SK-N-SH (cell line): ENCODE results near the gene CDH22. TPM values are rescaled to one million over a fixed set of nuclear protein-coding genes. Genes with fewer than 3 reads are reported as not detected.

Experiments
- CTCF ChIA-PET: fragments of 300-600, 350-600 bp; formaldehyde crosslinking; extraction: SDS; loops from one replicate; lab custom pipeline; 2021; lab: Yijun Ruan, JAX
- POLR2A ChIA-PET: fragments of 350-600 bp; sonication (Branson Sonifier 250); formaldehyde crosslinking; extraction: SDS; loops from one replicate; lab custom pipeline; 2020; ENCODE audit warnings: antibody characterized with exemption, inconsistent platforms; lab: Yijun Ruan, JAX
- DNase-seq: peaks from one replicate; pipeline ENCODE4 v3.0.0; 2012
- H2AFZ ChIP-seq: fragments of 200-600 bp; sonication (generic); 2 replicates; pipeline ENCODE4 v1.8.1; 2016; ENCODE audit warnings: antibody characterized with exemption, mild to moderate bottlenecking, low read depth
- H3F3A ChIP-seq: fragments of 200-600 bp; sonication (generic); replicated peaks from 2 replicates; pipeline ENCODE3; 2016; ENCODE audit warnings: antibody characterized with exemption, mild to moderate bottlenecking; ENCODE audit not compliant: insufficient read depth
- H3K27ac ChIP-seq, 2 experiments: fragments of 200-500 bp in 1 of 2; fragments of 200-600 bp in 1 of 2; sonication (Bioruptor generic) in 1 of 2; sonication (generic), shearing (Covaris generic) in 1 of 2; 2 replicates each; pipeline versions ENCODE4 v1.5.1 to v1.6.1; 2014 to 2016; ENCODE audit warnings: low read depth in 2 of 2, inconsistent platforms in 1 of 2, low read length in 1 of 2, mild to moderate bottlenecking in 1 of 2, mixed read lengths in 1 of 2
- H3K27me3 ChIP-seq: fragments of 200-600 bp; sonication (generic), shearing (Covaris generic); 2 replicates; pipeline ENCODE4 v1.6.1; 2016; ENCODE audit warnings: mixed run types; ENCODE audit not compliant: insufficient read depth
- H3K36me3 ChIP-seq, 2 experiments: fragments of 200-500 bp in 1 of 2; fragments of 200-600 bp in 1 of 2; sonication (Bioruptor generic) in 1 of 2; sonication (generic) in 1 of 2; replicated peaks in 1 of 2; 2 replicates each; pipeline versions ENCODE3 to v1.5.1; 2014 to 2016; ENCODE audit warnings: low read length in 1 of 2, mild to moderate bottlenecking in 1 of 2; ENCODE audit not compliant: insufficient read depth in 2 of 2, control insufficient read depth in 1 of 2
- H3K4me1 ChIP-seq, 2 experiments: fragments of 200-500 bp in 1 of 2; fragments of 200-600 bp in 1 of 2; sonication (Bioruptor generic) in 1 of 2; sonication (generic), shearing (Covaris generic) in 1 of 2; 2 replicates each; pipeline versions ENCODE4 v1.5.1 to v1.6.1; 2014 to 2016; ENCODE audit warnings: low read depth in 1 of 2, low read length in 1 of 2, mixed run types in 1 of 2; ENCODE audit not compliant: insufficient read depth in 2 of 2, control insufficient read depth in 1 of 2
- H3K4me2 ChIP-seq: fragments of 200-600 bp; sonication (generic), shearing (Covaris generic); 2 replicates; pipeline ENCODE4 v1.6.1; 2017; ENCODE audit warnings: mixed run types
- H3K4me3 ChIP-seq, 2 experiments: fragments of 200-500 bp in 1 of 2; fragments of 200-600 bp in 1 of 2; sonication (Bioruptor generic) in 1 of 2; sonication (generic), shearing (Covaris generic) in 1 of 2; 2 replicates each; pipeline versions ENCODE4 v1.5.1 to v1.8.1; 2014 to 2016; ENCODE audit warnings: low read depth in 2 of 2, inconsistent platforms in 1 of 2, low read length in 1 of 2, mild to moderate bottlenecking in 1 of 2, mixed read lengths in 1 of 2, moderate library complexity in 1 of 2
- H3K79me2 ChIP-seq: fragments of 200-600 bp; sonication (generic); 2 replicates; pipeline ENCODE4 v1.8.1; 2017; ENCODE audit warnings: mild to moderate bottlenecking; ENCODE audit not compliant: insufficient read depth
- H3K9ac ChIP-seq: fragments of 200-600 bp; sonication (generic); 2 replicates; pipeline ENCODE4 v1.6.1; 2017; ENCODE audit warnings: mixed run types
- H3K9me2 ChIP-seq: fragments of 200-600 bp; sonication (generic); 2 replicates; pipeline ENCODE4 v1.6.1; 2017; ENCODE audit warnings: mixed run types
- H3K9me3 ChIP-seq: fragments of 200-600 bp; sonication (generic); 2 replicates; pipeline ENCODE4 v1.6.1; 2017; ENCODE audit warnings: mixed run types, mild to moderate bottlenecking, moderate library complexity
- H4K20me1 ChIP-seq: fragments of 200-600 bp; sonication (generic); 2 replicates; pipeline ENCODE4 v1.6.1; 2017; ENCODE audit warnings: mild to moderate bottlenecking, mixed run types; ENCODE audit not compliant: insufficient read depth
- EP300 ChIP-seq, 2 experiments: IDR thresholded peaks; 2 replicates each; pipeline versions ENCODE4 v1.4.0 to v1.6.1; 2012; ENCODE audit warnings: borderline replicate concordance in 1 of 2, low read depth in 1 of 2, low read length in 1 of 2
- EZH2phosphoT487 ChIP-seq: fragments of 200-600 bp; sonication (generic); IDR thresholded peaks from 2 replicates; pipeline ENCODE4 v1.6.1; 2017; ENCODE audit warnings: low read depth, mixed run types, mild to moderate bottlenecking, antibody characterized with exemption, moderate library complexity, borderline replicate concordance
- FOXJ3 ChIP-seq: sonication (generic); formaldehyde crosslinking; IDR thresholded peaks from 2 replicates; pipeline ENCODE4 v1.5.1; 2020; ENCODE audit warnings: mild to moderate bottlenecking, missing genetic modification reagents
- FOXM1 ChIP-seq: IDR thresholded peaks from 2 replicates; pipeline ENCODE4 v1.4.0; 2012; ENCODE audit warnings: low read depth, mild to moderate bottlenecking
- GATA2 ChIP-seq: sonication (generic); formaldehyde crosslinking; IDR thresholded peaks from 2 replicates; pipeline ENCODE4 v1.5.0; 2020; ENCODE audit warnings: mild to moderate bottlenecking, missing genetic modification reagents
- JUND ChIP-seq: IDR thresholded peaks from 2 replicates; pipeline ENCODE4 v1.4.0; 2012
- MEF2A ChIP-seq: IDR thresholded peaks from 2 replicates; pipeline ENCODE4 v1.4.0; 2012; ENCODE audit warnings: low read depth, borderline replicate concordance
- NRF1 ChIP-seq: IDR thresholded peaks from 2 replicates; pipeline ENCODE4 v1.6.1; 2012; ENCODE audit warnings: low read depth, mild to moderate bottlenecking, low read length
- RAD21 ChIP-seq: IDR thresholded peaks from 2 replicates; pipeline ENCODE4 v1.6.1; 2012; ENCODE audit warnings: mild to moderate bottlenecking, low read length
- RCOR1 ChIP-seq: fragments of 150-350 bp; IDR thresholded peaks from 2 replicates; pipeline ENCODE4 v1.6.1; 2017; ENCODE audit warnings: antibody characterized with exemption, low read length
- RXRA ChIP-seq: IDR thresholded peaks from 2 replicates; pipeline ENCODE4 v1.4.0; 2012; ENCODE audit warnings: low read depth, mild to moderate bottlenecking, borderline replicate concordance
- SIN3A ChIP-seq: IDR thresholded peaks from 2 replicates; pipeline ENCODE4 v1.6.1; 2012; ENCODE audit warnings: low read depth, mild to moderate bottlenecking, low read length, moderate library complexity, borderline replicate concordance
- SMC3 ChIP-seq: IDR thresholded peaks from 2 replicates; pipeline ENCODE4 v1.6.1; 2012; ENCODE audit warnings: low read depth, low read length, improper control_type of control experiment
- TAF1 ChIP-seq: IDR thresholded peaks from 2 replicates; pipeline ENCODE4 v1.6.1; 2012; ENCODE audit warnings: low read depth, mild to moderate bottlenecking, low read length, moderate library complexity, borderline replicate concordance
- TCF12 ChIP-seq: IDR thresholded peaks from 2 replicates; pipeline ENCODE4 v1.4.0; 2012
- WGBS: methylation state at CpG from one replicate; pipeline ENCODE4 v1.1.6; 2017; ENCODE audit warnings: low lambda C conversion rate; 5-methylcytosine and 5-hydroxymethylcytosine counted together
- polyA plus RNA-seq, 3 experiments: library from polyadenylated mRNA; depleted of rRNA; stranded (reverse); fragments of >200 nt; gene quantifications; 2 replicates each; pipeline ENCODE4 v1.2.3, GENCODE V29; 2012
- TF ChIP-seq, protein P1 (sequence below): fragments of 150-350 bp; IDR thresholded peaks from 2 replicates; pipeline ENCODE4 v1.6.1; 2017; ENCODE audit warnings: antibody characterized with exemption, low read length, low read depth, borderline replicate concordance
- TF ChIP-seq, protein P2 (sequence below): IDR thresholded peaks from 2 replicates; pipeline ENCODE4 v1.4.0; 2012; ENCODE audit warnings: low read depth, borderline replicate concordance
- TF ChIP-seq, protein P3 (sequence below): IDR thresholded peaks from 2 replicates; pipeline ENCODE4; 2012
- TF ChIP-seq, protein P4 (sequence below): IDR thresholded peaks from 2 replicates; pipeline ENCODE4 v1.4.0; 2012; ENCODE audit warnings: low read depth, borderline replicate concordance
- TF ChIP-seq, protein P5 (sequence below): IDR thresholded peaks from 2 replicates; pipeline ENCODE4 v1.6.1; 2012; ENCODE audit warnings: mild to moderate bottlenecking, low read depth, low read length, moderate library complexity

Gene CDH22
- polyA plus RNA-seq, 1 of the 3 experiments (the other 2 are of a cell fraction) = not detected

DNA sequence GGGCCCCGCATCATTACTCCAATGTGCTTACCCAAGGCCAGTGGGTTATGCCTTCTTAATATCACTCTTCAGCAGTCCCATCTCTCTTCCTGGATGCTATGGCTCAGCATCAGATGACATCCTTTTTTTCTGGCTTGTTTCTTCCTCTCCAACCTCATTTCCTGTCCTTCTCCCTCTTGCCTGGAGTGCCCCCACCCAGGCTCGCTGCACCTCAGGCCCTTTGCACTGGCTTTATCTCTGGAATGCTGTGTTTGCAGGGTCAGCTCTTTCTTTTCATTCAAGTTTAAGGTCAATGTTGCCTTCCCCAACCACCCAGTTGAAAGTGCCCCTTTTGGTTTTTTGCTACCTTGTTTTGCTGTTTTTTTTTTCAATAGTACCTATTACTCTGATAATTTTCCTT, 153.5 kb downstream of the CDH22 start:
- H3K27me3 ChIP-seq = peaks cover 16% of the 10 kb centered on the region; the same call in 1 of the 2 replicates
- CTCF ChIA-PET = interaction anchor here (0.7 to 6.3 kb wide), 6 partner anchors 19 to 219 kb away, joined by 3 to 81 read pairs (median 12); no protein-coding TSS in a partner anchor
- H3K9me2 ChIP-seq = no peaks in the 10 kb centered on the region
- TF ChIP-seq GATA2 (CRISPR knock-in tag) (no peak), EZH2phosphoT487 (no peak), TAF1 (no peak), NRF1 (no peak), RXRA (no peak), FOXJ3 (CRISPR knock-in tag) (no peak), RCOR1 (no peak), MEF2A (no peak), JUND (no peak), TCF12 (no peak), FOXM1 (no peak), RAD21 (no peak), SMC3 (no peak), SIN3A (no peak), EP300 (IDR thresholded peaks at IDR 0.05; ENCODE audit: borderline replicate concordance in 1 of 2, low read depth in 1 of 2, low read length in 1 of 2) (no peak)
- TF ChIP-seq, protein P1, sequence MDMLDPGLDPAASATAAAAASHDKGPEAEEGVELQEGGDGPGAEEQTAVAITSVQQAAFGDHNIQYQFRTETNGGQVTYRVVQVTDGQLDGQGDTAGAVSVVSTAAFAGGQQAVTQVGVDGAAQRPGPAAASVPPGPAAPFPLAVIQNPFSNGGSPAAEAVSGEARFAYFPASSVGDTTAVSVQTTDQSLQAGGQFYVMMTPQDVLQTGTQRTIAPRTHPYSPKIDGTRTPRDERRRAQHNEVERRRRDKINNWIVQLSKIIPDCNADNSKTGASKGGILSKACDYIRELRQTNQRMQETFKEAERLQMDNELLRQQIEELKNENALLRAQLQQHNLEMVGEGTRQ = no peak
- TF ChIP-seq, protein P2, sequence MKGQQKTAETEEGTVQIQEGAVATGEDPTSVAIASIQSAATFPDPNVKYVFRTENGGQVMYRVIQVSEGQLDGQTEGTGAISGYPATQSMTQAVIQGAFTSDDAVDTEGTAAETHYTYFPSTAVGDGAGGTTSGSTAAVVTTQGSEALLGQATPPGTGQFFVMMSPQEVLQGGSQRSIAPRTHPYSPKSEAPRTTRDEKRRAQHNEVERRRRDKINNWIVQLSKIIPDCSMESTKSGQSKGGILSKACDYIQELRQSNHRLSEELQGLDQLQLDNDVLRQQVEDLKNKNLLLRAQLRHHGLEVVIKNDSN = no peak
- TF ChIP-seq, protein P3, sequence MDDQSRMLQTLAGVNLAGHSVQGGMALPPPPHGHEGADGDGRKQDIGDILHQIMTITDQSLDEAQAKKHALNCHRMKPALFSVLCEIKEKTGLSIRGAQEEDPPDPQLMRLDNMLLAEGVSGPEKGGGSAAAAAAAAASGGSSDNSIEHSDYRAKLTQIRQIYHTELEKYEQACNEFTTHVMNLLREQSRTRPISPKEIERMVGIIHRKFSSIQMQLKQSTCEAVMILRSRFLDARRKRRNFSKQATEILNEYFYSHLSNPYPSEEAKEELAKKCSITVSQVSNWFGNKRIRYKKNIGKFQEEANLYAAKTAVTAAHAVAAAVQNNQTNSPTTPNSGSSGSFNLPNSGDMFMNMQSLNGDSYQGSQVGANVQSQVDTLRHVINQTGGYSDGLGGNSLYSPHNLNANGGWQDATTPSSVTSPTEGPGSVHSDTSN = no peak
- TF ChIP-seq, protein P4, sequence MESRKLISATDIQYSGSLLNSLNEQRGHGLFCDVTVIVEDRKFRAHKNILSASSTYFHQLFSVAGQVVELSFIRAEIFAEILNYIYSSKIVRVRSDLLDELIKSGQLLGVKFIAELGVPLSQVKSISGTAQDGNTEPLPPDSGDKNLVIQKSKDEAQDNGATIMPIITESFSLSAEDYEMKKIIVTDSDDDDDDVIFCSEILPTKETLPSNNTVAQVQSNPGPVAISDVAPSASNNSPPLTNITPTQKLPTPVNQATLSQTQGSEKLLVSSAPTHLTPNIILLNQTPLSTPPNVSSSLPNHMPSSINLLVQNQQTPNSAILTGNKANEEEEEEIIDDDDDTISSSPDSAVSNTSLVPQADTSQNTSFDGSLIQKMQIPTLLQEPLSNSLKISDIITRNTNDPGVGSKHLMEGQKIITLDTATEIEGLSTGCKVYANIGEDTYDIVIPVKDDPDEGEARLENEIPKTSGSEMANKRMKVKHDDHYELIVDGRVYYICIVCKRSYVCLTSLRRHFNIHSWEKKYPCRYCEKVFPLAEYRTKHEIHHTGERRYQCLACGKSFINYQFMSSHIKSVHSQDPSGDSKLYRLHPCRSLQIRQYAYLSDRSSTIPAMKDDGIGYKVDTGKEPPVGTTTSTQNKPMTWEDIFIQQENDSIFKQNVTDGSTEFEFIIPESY = no peak
- TF ChIP-seq, protein P5, sequence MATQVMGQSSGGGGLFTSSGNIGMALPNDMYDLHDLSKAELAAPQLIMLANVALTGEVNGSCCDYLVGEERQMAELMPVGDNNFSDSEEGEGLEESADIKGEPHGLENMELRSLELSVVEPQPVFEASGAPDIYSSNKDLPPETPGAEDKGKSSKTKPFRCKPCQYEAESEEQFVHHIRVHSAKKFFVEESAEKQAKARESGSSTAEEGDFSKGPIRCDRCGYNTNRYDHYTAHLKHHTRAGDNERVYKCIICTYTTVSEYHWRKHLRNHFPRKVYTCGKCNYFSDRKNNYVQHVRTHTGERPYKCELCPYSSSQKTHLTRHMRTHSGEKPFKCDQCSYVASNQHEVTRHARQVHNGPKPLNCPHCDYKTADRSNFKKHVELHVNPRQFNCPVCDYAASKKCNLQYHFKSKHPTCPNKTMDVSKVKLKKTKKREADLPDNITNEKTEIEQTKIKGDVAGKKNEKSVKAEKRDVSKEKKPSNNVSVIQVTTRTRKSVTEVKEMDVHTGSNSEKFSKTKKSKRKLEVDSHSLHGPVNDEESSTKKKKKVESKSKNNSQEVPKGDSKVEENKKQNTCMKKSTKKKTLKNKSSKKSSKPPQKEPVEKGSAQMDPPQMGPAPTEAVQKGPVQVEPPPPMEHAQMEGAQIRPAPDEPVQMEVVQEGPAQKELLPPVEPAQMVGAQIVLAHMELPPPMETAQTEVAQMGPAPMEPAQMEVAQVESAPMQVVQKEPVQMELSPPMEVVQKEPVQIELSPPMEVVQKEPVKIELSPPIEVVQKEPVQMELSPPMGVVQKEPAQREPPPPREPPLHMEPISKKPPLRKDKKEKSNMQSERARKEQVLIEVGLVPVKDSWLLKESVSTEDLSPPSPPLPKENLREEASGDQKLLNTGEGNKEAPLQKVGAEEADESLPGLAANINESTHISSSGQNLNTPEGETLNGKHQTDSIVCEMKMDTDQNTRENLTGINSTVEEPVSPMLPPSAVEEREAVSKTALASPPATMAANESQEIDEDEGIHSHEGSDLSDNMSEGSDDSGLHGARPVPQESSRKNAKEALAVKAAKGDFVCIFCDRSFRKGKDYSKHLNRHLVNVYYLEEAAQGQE = no peak
- TF ChIP-seq, all 33 proteins: peak for 0
- H3K4me3 ChIP-seq = no peak overlapping the region
- no peak for DNase-seq
- H3K36me3 ChIP-seq = no peaks in the 10 kb centered on the region
- H4K20me1 ChIP-seq = no peaks in the 10 kb centered on the region
- peaks cover 0 to 48% of the 10 kb centered on the region in 2 experiments; a peak in 2 of 4 replicates for H3K4me1 ChIP-seq
- H2AFZ ChIP-seq = no peak overlapping the region
- no peaks in the 10 kb centered on the region for H3K9me3 ChIP-seq
- H3K27ac ChIP-seq = no peak overlapping the region
- H3K79me2 ChIP-seq = no peaks in the 10 kb centered on the region
- H3K9ac ChIP-seq = no peak overlapping the region
- H3K4me2 ChIP-seq = no peak overlapping the region
- H3F3A ChIP-seq = no peaks in the 10 kb centered on the region
- 64% methylated on average over 2 of the region's 2 CpGs for WGBS
- POLR2A ChIA-PET = no interaction called here
